HG03064 (cell line): ENCODE results near the gene LDAH.

Experiments
- ATAC-seq: cut with Tn5 transposase; IDR thresholded peaks from one replicate; pipeline ENCODE4 v1.9.1; 2021; ENCODE audit warnings: low read depth; ENCODE audit not compliant: unreplicated experiment

The LDAH gene

GRCh38 chr2:20822535-20823490 is at the start of gene LDAH:
TSS of gene LDAH (minus strand) at chr2:20823101. CDS start at chr2:20801463, 21,638 bp downstream.
- ATAC-seq: peak; percentile 81

- ATAC-seq: peak; percentile 99
Measured at GRCh38 chr2:20868377-20868776, 45.5 kb upstream of the LDAH start.

DNA sequence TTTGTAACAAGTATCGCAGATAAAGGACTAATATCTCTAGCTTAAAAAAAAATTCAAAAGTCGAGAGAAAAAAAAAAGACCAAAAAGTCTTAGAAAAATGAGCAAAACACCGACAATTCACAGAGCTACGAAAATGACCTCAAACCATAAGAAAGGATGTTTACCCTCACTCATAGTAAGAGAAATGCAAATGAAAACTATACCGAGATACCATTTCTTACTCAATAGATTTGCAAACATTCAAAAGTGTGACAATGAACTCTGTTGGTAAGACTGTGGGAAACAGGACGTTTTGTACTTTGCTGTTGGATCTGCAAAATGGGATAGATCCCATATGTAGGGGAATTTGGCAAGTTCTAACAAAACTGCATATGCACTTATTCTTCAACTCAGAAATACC is 39.9 kb upstream of the LDAH start:
- no peak for ATAC-seq

GRCh38 chr2:20855456-20855855 is 32.6 kb upstream of the LDAH start:
- ATAC-seq: no peak

- ATAC-seq: no peak
Measured at GRCh38 chr2:20852670-20853069, 29.8 kb upstream of the LDAH start.

DNA sequence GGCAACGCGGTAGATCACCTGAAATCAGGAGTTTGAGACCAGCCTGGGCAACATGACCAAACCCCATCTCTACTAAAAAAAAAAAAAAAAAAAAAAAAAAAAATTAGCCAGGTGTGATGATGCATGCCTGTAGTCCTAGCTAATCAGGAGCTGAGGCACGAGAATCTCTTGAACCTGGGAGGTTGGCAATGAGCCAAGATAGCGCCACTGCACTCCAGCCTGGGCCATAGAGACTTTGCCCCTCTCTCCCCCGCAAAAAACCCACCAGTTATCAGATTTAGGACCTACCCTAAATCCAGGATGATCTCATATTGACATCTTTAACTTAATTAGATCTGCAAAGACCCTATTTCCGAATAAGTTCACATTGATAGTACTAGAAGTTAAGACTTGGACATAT is 29.2 kb upstream of the LDAH start:
- no peak for ATAC-seq

DNA sequence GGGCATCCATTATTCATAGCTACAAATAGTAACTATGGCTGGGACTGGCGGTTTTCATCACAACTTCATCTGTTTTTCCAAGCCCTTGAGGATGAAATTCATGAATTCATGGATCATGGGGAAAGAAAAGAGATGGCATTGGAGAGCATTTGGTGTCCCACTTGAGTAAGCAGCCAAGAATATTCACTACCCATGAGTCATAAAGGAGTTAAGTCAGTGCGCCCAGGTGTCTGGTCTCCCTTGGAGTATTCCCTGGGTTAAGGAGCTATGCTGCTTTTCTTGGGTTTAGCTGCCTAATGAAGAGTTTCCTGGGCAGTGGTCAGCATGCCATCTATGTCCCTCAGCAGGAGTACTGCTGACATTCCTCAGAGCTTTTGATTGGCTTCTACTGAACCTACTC is 21.3 kb upstream of the LDAH start:
- ATAC-seq: no peak

GRCh38 chr2:20839052-20839451 is 16.2 kb upstream of the LDAH start:
- ATAC-seq: no peak

- no peak for ATAC-seq
Measured at GRCh38 chr2:20838016-20838415, 15.1 kb upstream of the LDAH start.

DNA sequence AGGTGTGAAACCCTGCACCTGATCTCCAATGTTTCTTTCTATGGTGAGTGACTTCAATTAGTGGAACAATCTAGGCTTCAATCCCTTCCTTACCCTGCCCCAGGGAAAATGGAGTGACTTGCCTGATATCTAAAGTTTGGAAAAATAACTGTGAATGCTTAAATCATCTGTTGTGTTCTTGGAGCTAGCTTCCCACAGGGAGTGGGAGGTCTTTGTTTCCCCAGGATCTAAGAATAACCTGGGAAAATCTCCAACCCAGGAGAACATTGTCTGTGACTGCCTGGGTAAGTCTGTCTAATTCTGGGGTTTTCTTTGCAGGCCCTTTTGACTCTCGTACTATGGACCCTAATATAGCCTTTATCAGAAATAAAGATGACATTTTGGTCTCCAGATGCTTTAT is 13.6 kb upstream of the LDAH start:
- ATAC-seq: no peak

- ATAC-seq: no peak
Measured at GRCh38 chr2:20834331-20834730, 11.4 kb upstream of the LDAH start.

DNA sequence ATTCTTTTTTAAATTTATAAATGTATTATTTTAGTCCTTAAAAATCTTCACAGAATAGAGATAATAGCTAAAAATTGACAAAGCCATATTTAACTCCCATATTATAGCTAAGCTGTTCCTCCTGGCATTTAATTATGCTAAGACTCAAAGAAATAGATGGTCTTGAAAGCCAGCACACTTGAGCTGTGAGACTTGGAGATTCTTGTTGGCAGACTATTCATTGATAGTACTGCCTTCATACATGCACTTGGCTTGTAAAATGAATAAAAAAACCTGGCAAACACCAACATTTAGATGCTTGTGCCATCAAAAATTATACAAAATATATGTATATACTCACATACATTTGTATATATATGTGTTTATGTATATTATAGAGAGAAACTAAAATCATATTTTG is 9.7 kb upstream of the LDAH start:
- no peak for ATAC-seq

GRCh38 chr2:20829861-20830260 is 7.0 kb upstream of the LDAH start:
- no peak for ATAC-seq

DNA sequence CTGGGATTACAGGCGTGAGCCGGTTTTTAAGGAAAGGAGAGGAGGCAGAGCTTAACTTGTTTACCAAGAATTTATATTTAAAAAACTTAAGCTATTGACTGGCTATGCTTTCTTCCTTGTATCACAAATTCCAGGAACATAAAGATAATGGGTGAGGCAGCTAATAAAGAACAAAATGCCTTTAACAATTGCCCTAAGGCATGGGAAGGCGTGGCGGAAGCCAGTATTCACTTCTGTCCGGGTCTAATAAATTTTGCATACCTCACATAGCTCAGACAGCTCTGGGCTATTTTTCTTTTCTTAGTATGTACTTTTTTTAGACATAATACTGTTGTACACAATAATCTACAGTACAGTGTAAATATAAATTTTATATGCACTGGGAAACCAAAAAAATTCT is 1.0 kb upstream of the LDAH start:
- no peak for ATAC-seq

GRCh38 chr2:20818820-20819219 is 4.1 kb downstream of the LDAH start:
- ATAC-seq: no peak

GRCh38 chr2:20815216-20815615 is 7.7 kb downstream of the LDAH start:
- ATAC-seq: no peak

- no peak for ATAC-seq
Measured at GRCh38 chr2:20812779-20813178, 10.1 kb downstream of the LDAH start.

DNA sequence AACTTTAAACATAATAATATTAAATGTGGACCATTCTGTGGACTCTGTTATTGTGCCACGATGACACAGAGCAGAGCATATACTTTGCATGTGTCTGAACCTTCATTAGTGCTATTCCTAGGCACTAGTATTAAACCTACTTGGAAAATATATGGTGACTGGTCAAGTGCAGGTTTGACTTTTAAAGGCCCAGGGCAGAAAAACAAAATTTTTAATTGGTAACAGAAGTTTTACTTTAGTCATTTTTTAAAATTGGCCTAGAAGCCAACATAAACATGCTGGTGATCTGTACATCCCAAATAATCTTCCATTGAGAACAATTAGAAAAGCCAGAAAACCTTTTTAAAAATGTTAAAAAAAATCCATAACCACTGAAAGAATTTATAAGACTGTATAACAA is 16.6 kb downstream of the LDAH start:
- ATAC-seq: no peak

GRCh38 chr2:20803974-20804373 is 18.9 kb downstream of the LDAH start:
- ATAC-seq: no peak

GRCh38 chr2:20803226-20803682 is 19.6 kb downstream of the LDAH start:
- ATAC-seq: no peak

DNA sequence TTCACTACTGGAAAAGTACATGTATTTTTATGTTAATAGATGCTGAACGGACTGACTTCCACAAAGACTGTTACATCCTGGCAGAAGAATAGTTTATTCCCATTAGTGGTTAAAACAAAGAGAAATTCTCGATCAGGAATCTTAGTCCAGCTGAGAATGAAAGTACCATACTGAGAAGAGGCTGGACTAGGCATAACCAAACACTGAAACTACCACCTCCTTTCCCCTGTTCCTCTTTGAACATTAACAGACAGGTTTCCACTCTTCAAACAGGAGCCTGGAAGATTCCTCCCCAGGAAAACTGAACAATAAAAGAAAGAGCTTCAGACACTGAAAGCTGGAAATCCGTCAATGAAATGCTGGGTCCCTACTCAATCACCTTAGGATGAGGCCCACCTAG is 25.8 kb downstream of the LDAH start:
- no peak for ATAC-seq

GRCh38 chr2:20796374-20796791 is 26.5 kb downstream of the LDAH start:
- no peak for ATAC-seq
